GM10266 (cell line): Measurements from ENCODE around the gene AKR1D1.

ENCODE experiments used
- DNase-seq: peaks from one replicate; pipeline ENCODE4 v3.0.0; 2012; ENCODE audit errors: extremely low spot score
- TF ChIP-seq, protein P1 (sequence below): IDR thresholded peaks from 2 replicates; pipeline ENCODE4 v1.5.1; 2012; ENCODE audit warnings: mild to moderate bottlenecking, low read depth; ENCODE audit not compliant: control insufficient read depth, insufficient read depth; ENCODE audit errors: missing control alignments

Gene AKR1D1

GRCh38 chr7:138063400-138063799 is 12.9 kb upstream of the AKR1D1 start:
- TF ChIP-seq, protein P1, sequence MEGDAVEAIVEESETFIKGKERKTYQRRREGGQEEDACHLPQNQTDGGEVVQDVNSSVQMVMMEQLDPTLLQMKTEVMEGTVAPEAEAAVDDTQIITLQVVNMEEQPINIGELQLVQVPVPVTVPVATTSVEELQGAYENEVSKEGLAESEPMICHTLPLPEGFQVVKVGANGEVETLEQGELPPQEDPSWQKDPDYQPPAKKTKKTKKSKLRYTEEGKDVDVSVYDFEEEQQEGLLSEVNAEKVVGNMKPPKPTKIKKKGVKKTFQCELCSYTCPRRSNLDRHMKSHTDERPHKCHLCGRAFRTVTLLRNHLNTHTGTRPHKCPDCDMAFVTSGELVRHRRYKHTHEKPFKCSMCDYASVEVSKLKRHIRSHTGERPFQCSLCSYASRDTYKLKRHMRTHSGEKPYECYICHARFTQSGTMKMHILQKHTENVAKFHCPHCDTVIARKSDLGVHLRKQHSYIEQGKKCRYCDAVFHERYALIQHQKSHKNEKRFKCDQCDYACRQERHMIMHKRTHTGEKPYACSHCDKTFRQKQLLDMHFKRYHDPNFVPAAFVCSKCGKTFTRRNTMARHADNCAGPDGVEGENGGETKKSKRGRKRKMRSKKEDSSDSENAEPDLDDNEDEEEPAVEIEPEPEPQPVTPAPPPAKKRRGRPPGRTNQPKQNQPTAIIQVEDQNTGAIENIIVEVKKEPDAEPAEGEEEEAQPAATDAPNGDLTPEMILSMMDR = no peak
- DNase-seq = no peak

DNA sequence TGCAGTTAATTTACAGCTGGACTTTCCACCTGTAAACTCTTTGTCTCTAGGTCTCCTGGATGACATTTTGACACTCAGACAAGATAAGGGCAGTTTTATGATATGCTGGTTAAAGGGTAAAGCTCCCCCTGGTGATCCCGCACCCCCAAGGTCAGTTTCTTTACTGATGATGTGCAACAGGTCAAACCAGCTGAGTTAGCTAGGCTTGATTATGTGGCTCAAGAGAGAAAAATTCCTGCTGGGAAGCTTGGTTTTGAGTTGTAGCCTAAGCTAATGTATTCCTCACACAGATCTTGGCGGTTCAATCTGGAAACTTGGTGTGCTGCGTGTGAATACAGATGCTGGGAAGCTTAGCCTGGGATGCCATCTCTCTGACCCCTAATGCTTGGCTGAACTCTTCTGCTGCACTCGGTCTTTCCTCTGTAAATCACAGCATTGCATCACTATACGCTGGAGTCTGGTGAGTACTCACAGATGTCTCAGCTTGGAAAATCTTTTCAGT is 11.4 kb upstream of the AKR1D1 start:
- TF ChIP-seq, protein P1 = no peak

DNA sequence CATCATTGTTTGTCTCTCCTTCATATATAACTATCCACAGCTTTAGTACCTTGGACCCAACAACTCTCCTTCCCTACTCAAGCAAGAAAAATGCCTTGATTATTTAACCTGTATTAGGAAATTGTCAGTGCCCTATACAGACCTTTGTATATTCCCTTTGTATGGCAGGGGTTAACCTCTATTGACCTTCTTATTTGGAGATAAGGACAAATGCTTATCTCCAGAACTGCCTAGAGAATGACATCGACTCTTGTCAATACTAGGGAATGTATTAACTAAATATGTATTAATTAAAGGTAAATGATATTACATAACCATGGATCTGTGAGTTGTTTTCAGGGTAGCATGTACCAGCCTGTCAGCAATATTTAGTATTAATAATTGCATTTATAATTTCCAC is 10.4 kb upstream of the AKR1D1 start:
- no peak for DNase-seq
- TF ChIP-seq, protein P1 = no peak

More for the DNA sequence above, 11.4 kb upstream of the AKR1D1 start:
- no peak for DNase-seq

- DNase-seq = no peak
- TF ChIP-seq, protein P1 = no peak
These were observed 9.3 kb upstream of the AKR1D1 start for GRCh38 chr7:138066954-138067394.

GRCh38 chr7:138067774-138068173 is 8.5 kb upstream of the AKR1D1 start:
- DNase-seq = no peak
- TF ChIP-seq, protein P1 = no peak

DNA sequence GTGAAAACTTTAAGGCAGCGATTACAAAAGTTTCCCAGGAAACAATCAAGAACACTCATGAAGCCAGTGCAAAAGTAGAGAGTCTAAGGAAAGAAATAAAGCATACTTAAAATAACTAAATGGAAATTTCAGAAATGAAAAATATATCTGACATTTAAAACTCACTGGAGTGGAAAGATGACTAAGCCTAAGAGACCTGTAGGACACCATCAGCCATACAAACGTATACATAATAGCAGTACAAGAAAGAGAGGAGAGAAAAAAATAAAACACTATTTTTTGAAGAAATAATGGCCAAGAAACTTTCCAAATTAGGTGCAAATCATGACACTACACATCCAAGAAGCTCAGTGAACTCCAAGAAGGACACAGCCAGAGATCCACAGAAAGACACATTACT is 5.4 kb upstream of the AKR1D1 start:
- TF ChIP-seq, protein P1 = no peak
- DNase-seq = no peak

- DNase-seq = no peak
- TF ChIP-seq, protein P1 = no peak
These were observed 3.5 kb upstream of the AKR1D1 start for GRCh38 chr7:138072726-138073125.
